ENCODE results near the gene PIK3IP1. TPM values are rescaled to one million over a fixed set of nuclear protein-coding genes. Genes with fewer than 3 reads are reported as not detected.
A peak's percentile ranks its signal among the peaks of the same experiment; 100 is the strongest.

Gene PIK3IP1
- total and polyA plus RNA-seq, 4 donors, result 3.1 to 7.8 (median 6.0) TPM

DNA sequence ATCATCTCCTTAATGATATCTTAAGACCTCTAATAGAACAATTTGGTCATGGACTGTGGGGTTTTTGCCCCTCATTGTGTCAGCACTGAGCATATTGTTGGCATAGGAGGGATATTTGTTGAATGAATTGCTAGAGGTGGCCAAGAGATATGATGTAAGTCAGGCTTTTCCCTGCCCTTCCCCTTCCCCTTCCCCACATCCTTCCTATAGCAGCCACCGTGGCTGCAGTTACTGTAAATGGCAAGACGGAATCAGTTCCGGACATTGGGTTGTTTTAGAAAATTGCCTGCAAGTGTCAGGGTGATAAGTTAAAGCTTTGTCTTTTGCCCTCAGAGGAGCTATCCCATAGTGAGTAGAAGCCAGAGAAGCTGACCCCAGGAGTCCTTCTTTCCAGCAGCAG lies 57.2 kb downstream of the PIK3IP1 start:
- no peak for DNase-seq (ENCODE audit: low spot score)
- Histone ChIP-seq H3K27me3 (ENCODE audit: control insufficient read depth in 4 of 4, insufficient read depth in 4 of 4, low read length in 3 of 4) (no peaks in the 10 kb centered on the region), H3K27ac (ENCODE audit: low read depth in 1 of 2, low read length in 2 of 2) (peak overlapping the region in 1 of 2 donors; percentile 6), H3K4me3 (ENCODE audit: low read depth in 1 of 3, low read length in 3 of 3) (no peak overlapping the region), H3K4me1 (ENCODE audit: control insufficient read depth in 4 of 4, insufficient read depth in 4 of 4, low read length in 3 of 4) (peaks cover 3 to 15% (median 11%) of the 10 kb centered on the region in 4 donors), H3K9me3 (ENCODE audit: control insufficient read depth in 4 of 4, low read length in 3 of 4) (no peaks in the 10 kb centered on the region), H3K36me3 (ENCODE audit: control insufficient read depth in 4 of 4, insufficient read depth in 3 of 4, low read depth in 1 of 4, low read length in 3 of 4) (peaks cover 0 to 6% (median 0%) of the 10 kb centered on the region in 4 donors), H3K9ac (ENCODE audit: low read depth in 1 of 2, low read length in 2 of 2) (no peak overlapping the region)
- WGBS, result 64% methylated on average over 3 of the region's 3 CpGs
- TF ChIP-seq NR2F2 (IDR thresholded peaks at IDR 0.05), result peak; percentile 48
- peak; percentile 33 for TF ChIP-seq MAX (IDR thresholded peaks at IDR 0.05)
- TF ChIP-seq GABPA (IDR thresholded peaks at IDR 0.05 in 1 of 2, conservative IDR thresholded peaks at IDR 0.05 in 1 of 2), result no peak

- Histone ChIP-seq H3K4me1 (ENCODE audit: control insufficient read depth in 4 of 4, insufficient read depth in 4 of 4, low read length in 3 of 4) (peaks cover 11 to 25% (median 21%) of the 10 kb centered on the region in 4 donors), H3K36me3 (ENCODE audit: control insufficient read depth in 4 of 4, insufficient read depth in 3 of 4, low read depth in 1 of 4, low read length in 3 of 4) (peaks cover 0 to 6% (median 0%) of the 10 kb centered on the region in 4 donors), H3K9me3 (ENCODE audit: control insufficient read depth in 4 of 4, low read length in 3 of 4) (no peaks in the 10 kb centered on the region), H3K4me3 (ENCODE audit: low read depth in 1 of 3, low read length in 3 of 3) (no peak overlapping the region), H3K27ac (ENCODE audit: low read depth in 1 of 2, low read length in 2 of 2) (no peak overlapping the region), H3K9ac (ENCODE audit: low read depth in 1 of 2, low read length in 2 of 2) (no peak overlapping the region), H3K27me3 (ENCODE audit: control insufficient read depth in 4 of 4, insufficient read depth in 4 of 4, low read length in 3 of 4) (no peaks in the 10 kb centered on the region)
- WGBS, result 92% methylated on average over 3 of the region's 3 CpGs
- DNase-seq (ENCODE audit: low spot score), result no peak
- TF ChIP-seq ATF3 (IDR thresholded peaks at IDR 0.05) (no peak), REST (IDR thresholded peaks at IDR 0.05) (no peak), RAD21 (IDR thresholded peaks at IDR 0.05) (no peak), MAX (IDR thresholded peaks at IDR 0.05) (no peak), CTCF (IDR thresholded peaks at IDR 0.05; ENCODE audit: low read depth, low read length, missing input control) (no peak), JUND (IDR thresholded peaks at IDR 0.05) (no peak), FOXA2 (IDR thresholded peaks at IDR 0.05) (no peak), HNF4A (conservative IDR thresholded peaks at IDR 0.05) (no peak), YY1 (IDR thresholded peaks at IDR 0.05) (no peak), HNF4G (IDR thresholded peaks at IDR 0.05) (no peak), NR2F2 (IDR thresholded peaks at IDR 0.05) (no peak), SP1 (IDR thresholded peaks at IDR 0.05) (no peak), EGR1 (IDR thresholded peaks at IDR 0.05; ENCODE audit: low read depth in 2 of 2) (no peak), FOXA1 (IDR thresholded peaks at IDR 0.05) (no peak), RXRA (IDR thresholded peaks at IDR 0.05) (no peak)
These were observed 59.3 kb downstream of the PIK3IP1 start for GRCh38 chr22:31233001-31233400.

Small RNA genes lying within 50 kb of the gene (small RNA-seq; reads per million reads assigned to genes)
- gene RNA5SP496, result not detected

Other genes with a start within 250 kb of the PIK3IP1 start
- 10 to 100 TPM; 11.2 to 47.3 TPM for gene SMTN, start 211.2 kb downstream of the PIK3IP1 start, total RNA-seq
- gene SMTN, start 211.2 kb downstream of the PIK3IP1 start, polyA plus RNA-seq, result 10 to 100 TPM; 10.1 to 16.4 TPM
- 1 to 10 TPM; 3.0 to 9.0 TPM for gene SELENOM, start 184.9 kb downstream of the PIK3IP1 start, total RNA-seq
- gene SELENOM, start 184.9 kb downstream of the PIK3IP1 start, polyA plus RNA-seq, result 10 to 100 TPM; 15.5 to 17.3 TPM
- gene INPP5J, start 169.5 kb downstream of the PIK3IP1 start, total RNA-seq, result under 1 TPM; 0.14 to 0.17 TPM
- under 1 TPM; 0.06 to 0.08 TPM for gene INPP5J, start 169.5 kb downstream of the PIK3IP1 start, polyA plus RNA-seq
- gene PLA2G3, start 152.0 kb downstream of the PIK3IP1 start, total RNA-seq, result not detected
- not detected for gene PLA2G3, start 152.0 kb downstream of the PIK3IP1 start, polyA plus RNA-seq
- gene RNF185, start 132.3 kb downstream of the PIK3IP1 start, total RNA-seq, result 10 to 100 TPM; 11.7 to 37.4 TPM
- gene RNF185, start 132.3 kb downstream of the PIK3IP1 start, polyA plus RNA-seq, result 10 to 100 TPM; 25.6 to 33.1 TPM
- 10 to 100 TPM; 13.6 to 39.2 TPM for gene LIMK2, start 80.2 kb downstream of the PIK3IP1 start, total RNA-seq
- 10 to 100 TPM in 1 of 2 donors, 1 to 10 TPM in 1; 6.6 to 13.3 TPM for gene LIMK2, start 80.2 kb downstream of the PIK3IP1 start, polyA plus RNA-seq
- 10 to 100 TPM; 11.0 to 13.5 TPM for gene PATZ1, start 53.9 kb upstream of the PIK3IP1 start, total RNA-seq
- gene PATZ1, start 53.9 kb upstream of the PIK3IP1 start, polyA plus RNA-seq, result 1 to 10 TPM; 3.8 to 9.3 TPM
- 10 to 100 TPM; 34.7 to 39.7 TPM for gene DRG1, start 107.1 kb upstream of the PIK3IP1 start, total RNA-seq
- gene DRG1, start 107.1 kb upstream of the PIK3IP1 start, polyA plus RNA-seq, result 10 to 100 TPM; 23.1 to 30.2 TPM
- gene EIF4ENIF1, start 197.4 kb upstream of the PIK3IP1 start, total RNA-seq, result 1 to 10 TPM; 7.0 to 7.1 TPM
- gene EIF4ENIF1, start 197.4 kb upstream of the PIK3IP1 start, polyA plus RNA-seq, result 1 to 10 TPM; 4.6 to 5.1 TPM
- gene SFI1, start 204.0 kb upstream of the PIK3IP1 start, total RNA-seq, result 10 to 100 TPM; 11.0 to 16.2 TPM
- gene SFI1, start 204.0 kb upstream of the PIK3IP1 start, polyA plus RNA-seq, result 1 to 10 TPM; 3.1 to 3.7 TPM